HG02981 (cell line): ENCODE results near the gene ASH1L.
"Not testable (repeated sequence)": the region's sequence is repeated elsewhere in the genome, so short reads cannot be mapped to it uniquely, and the experiment has no call there.

Source experiments
- ATAC-seq: cut with Tn5 transposase; IDR thresholded peaks from one replicate; pipeline ENCODE4 v1.9.1; 2021; ENCODE audit warnings: mild to moderate bottlenecking, moderate library complexity; ENCODE audit not compliant: unreplicated experiment

The ASH1L gene

DNA sequence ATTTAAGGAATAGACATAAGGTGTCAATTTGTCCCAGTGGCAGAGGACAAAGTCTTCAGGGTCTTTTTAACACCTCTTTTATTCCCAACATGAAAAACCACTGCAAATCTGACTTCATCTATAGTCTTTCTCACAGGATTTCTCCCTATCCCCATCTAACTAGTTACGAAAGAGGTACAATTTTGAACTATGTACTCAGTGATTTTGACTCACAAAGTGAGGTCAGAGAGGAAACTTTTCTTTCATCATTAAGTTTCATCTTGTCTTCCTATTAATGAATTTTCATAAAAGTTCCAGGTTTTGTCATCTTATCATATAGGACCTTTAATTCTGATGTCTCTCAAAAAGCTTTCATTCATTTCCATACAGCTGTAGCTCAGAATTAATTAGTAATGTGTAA lies 63.3 kb downstream of the ASH1L start:
- no peak for ATAC-seq

GRCh38 chr1:155493595-155493994 lies 69.0 kb downstream of the ASH1L start:
- ATAC-seq = not testable (repeated sequence)

- not testable (repeated sequence) for ATAC-seq
Observed at GRCh38 chr1:155488419-155488818, 74.2 kb downstream of the ASH1L start.

GRCh38 chr1:155487541-155487940 lies 75.1 kb downstream of the ASH1L start:
- no peak for ATAC-seq

DNA sequence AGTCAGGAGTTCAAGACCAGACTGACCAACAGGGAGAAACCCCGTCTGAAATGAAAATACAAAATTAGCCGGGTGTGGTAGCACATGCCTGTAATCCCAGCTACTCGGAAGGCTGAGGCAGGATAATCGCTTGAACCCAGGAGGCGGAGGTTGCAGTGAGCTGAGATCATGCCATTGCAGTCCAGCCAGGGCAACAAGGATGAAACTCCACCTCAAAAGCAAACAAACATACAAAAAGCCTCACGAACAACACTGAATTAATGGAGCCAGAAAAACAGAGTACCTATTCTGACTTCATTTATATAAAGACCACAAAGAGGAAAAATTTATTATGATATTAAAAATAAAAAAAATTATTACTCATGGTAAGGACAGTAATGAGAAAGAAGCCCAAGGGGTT lies 75.7 kb downstream of the ASH1L start:
- ATAC-seq = not testable (repeated sequence)

GRCh38 chr1:155485945-155486344 lies 76.7 kb downstream of the ASH1L start:
- ATAC-seq = no peak

GRCh38 chr1:155485222-155485621 lies 77.4 kb downstream of the ASH1L start:
- ATAC-seq = no peak

DNA sequence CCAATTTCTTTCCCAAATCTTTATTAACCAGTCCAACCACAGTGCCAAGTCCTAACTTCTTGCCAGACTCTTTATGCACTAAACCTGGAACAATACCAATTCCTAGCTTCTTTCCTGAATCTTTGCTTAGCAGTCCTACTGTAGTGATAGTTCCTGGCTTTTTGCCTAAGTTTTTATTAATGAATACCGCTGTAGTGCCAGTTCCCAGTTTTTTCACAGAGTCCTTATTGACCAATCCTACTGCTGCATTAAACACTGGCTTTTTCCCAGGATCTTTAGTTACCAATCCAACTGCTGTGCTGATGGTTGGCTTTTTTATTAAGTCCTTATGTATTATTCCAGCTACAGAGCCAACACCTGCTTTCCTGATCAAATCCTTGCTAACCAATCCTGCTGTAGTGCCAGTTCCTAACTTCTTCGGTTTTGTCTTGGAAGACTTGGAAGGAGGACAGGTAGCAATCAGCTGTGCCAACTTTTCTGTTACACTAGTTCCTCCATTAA lies 80.8 kb downstream of the ASH1L start:
- no peak for ATAC-seq

DNA sequence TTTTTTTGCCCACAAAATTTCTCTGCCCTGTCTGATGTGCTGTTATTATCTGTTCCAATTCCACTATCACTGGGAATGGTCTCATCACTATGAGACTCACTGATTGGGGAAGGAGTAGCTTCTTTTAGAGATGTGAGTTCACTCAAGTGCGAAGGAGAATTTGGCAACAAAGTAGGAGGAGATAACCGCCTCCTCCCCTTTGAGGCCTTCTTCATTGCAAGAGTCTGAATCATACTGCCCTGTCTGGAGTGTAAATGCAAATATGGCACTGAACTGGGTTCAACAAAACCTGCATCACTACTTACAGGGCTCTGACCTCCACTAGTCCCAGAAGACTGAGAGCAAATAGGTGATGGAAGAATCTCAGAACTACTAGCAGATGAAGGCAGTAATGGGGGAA lies 83.4 kb downstream of the ASH1L start:
- ATAC-seq = no peak

DNA sequence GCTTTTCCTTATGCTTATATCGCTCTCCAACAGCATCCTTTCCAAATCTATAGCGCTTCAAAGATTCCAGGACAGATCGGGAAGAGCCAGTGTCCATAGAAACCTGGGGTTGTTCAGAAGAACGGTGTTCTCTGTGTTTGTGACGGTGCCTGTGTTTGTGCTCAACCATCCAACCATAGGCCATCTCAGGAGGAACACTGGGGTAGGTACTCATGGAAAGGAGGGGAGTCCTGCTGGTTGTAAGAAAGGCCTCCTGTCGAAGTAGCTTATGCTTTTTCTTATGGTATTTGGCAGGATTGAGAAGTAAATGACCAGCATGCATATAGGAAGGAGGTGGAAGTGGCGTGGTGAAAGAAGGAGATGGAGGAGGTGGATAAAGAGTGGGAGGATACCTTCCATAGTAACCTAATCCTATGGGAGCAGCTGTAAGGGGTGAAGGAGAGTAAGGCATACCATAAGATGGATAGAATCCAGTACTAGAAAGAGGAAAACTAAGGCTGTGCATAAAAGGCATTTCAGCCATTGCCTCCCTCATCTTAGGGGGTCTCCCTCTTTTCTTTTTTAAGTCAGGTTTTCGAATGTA lies 84.2 kb downstream of the ASH1L start:
- no peak for ATAC-seq

GRCh38 chr1:155474146-155474545 lies 88.5 kb downstream of the ASH1L start:
- no peak for ATAC-seq

DNA sequence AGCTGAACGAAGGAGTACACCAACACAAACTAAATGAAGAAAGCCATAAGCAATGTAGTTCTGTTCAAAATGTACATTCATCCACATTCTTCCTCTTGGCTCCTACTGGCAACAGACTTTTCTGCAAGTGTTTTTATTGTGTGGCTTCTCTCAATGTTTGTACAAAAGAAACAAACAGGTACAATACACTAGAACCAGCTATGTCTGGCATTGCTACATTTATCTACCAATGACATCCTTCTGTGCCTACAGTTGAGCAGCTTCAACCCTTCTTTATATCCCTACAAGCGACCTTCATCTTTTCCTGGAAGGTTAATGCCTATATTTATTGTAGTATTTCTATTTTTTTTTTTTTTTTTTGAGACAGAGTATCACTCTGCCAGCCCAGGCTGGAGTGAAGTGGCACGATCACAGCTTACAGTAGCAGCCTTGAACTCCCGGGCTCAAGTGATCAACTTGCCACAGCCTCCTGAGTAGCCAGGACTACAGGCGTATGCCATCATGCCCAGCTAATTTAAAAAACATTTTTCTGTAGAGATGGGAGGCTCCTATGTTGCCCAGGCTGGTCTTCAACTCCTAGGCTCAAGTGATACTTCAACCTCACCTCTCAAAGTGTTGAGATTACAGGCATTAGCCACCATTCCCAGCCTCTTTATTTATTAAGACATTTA lies 89.3 kb downstream of the ASH1L start:
- no peak for ATAC-seq

GRCh38 chr1:155472491-155473083 lies 90.0 kb downstream of the ASH1L start:
- no peak for ATAC-seq

- ATAC-seq = no peak
Observed at GRCh38 chr1:155471891-155472290, 90.7 kb downstream of the ASH1L start.

DNA sequence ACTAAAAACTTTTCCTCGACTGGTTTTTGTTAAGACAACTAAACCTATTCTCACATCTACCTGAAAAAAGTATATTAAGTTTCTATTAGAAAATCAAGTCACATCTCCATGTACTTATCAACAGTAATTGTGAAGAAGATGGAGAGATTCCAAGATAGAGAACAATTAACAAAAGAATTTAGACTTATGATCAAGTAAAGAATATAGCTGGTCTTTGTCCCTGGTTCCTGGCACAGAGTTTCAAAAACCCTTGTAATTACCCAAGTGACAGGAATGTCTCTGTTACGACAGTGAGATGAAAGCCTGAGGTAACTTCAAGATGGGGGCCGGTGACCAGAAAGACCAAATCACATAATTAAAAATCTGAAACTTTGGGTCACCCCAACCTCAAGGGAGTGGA lies 91.6 kb downstream of the ASH1L start:
- no peak for ATAC-seq

DNA sequence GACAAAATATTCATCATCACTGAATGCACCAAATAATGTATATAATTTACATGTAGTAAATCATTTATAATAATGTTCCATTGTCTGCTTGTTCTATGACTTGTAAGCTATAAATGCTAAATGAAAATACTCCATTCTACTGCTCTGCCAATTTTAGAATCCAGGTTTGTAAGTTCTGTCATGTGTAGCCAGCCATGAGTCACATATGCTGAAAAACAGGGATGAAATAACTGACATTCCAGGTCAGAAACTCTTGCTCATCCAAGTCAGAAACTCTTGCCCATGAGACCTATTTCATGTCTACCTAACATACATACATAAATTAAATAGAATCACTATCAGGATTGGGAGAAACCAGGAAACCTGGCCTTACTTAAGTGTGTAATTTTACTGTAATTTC lies 95.6 kb downstream of the ASH1L start:
- ATAC-seq = no peak

DNA sequence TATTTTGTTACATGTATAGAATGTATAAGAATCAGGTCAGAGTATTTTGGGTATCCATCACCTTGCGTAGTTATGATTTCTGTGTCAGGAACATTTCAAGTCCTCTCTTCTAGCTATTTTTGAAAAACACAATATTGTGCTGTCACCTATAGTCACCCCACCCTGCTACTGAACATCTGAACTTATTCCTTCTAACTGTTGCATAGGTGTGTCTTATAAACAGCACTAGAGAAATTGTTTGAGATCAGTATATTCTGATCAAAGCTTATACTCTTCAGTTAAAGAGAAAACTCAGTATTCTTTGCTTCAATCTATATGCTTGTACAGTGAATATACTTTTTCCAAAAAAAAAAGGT lies 96.0 kb downstream of the ASH1L start:
- no peak for ATAC-seq

- no peak for ATAC-seq
Observed at GRCh38 chr1:155463865-155464650, 98.5 kb downstream of the ASH1L start.

- ATAC-seq = no peak
Observed at GRCh38 chr1:155458111-155458510, 104.5 kb downstream of the ASH1L start.

GRCh38 chr1:155457266-155457665 lies 105.3 kb downstream of the ASH1L start:
- ATAC-seq = no peak

- ATAC-seq = no peak
Observed at GRCh38 chr1:155455588-155456195, 106.9 kb downstream of the ASH1L start.
